A673 (cell line): ENCODE data around the gene WIPF2.

Experiments
- CTCF ChIP-seq: fragments of 300-800, 200-600 bp; sonication (generic); conservative IDR thresholded peaks from 2 replicates; pipeline ENCODE4 v1.5.1; 2017; ENCODE audit warnings: low read depth, mild to moderate bottlenecking, antibody characterized with exemption, low read length, moderate library complexity, mixed read lengths
- EZH2 ChIP-seq: fragments of 200-600 bp; sonication (generic); IDR thresholded peaks from 2 replicates; pipeline ENCODE4 v1.6.1; 2017; ENCODE audit warnings: borderline replicate concordance, low read depth, mild to moderate bottlenecking, mixed read lengths, antibody characterized with exemption, low read length; ENCODE audit not compliant: poor library complexity, severe bottlenecking

DNA sequence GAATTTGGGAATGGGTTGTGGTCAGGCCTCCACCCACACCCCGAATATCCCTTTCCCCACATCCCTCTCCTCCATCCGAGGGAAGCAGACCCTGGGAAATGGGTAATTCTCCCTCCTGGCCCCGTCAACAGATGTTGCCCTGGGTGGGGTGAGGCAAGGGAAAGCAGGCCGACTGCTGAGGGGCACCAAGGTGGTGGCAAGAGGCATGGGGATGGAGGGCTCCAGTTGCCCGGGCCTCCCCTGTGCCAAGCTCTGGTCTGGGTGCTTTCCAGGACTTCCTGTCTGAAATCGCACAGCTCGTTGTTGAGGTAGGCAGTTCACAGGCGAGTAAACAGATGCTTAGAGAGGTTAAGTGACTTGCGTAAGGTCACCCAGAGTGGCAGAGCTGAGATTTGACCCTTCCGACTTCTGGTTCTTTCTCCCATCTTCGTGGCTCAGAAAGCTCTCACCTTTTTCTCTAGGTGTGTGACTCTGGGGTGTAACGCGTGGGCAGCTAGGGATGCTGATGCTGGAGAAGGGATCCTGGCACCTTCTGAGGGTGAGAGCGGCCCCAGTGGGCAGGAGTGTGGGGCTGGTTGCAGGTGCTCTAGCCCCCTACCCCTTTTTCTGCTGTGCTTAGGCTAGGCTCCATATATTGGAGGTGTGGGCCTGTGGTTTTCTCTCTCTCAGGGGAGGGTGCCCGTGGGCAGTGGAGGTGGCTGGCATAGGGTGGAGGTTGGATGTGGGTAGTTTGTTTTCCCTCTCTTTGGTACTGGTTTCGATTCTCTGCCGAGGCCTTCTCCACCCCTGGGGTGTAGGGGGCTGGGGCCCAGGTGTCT lies 107.1 kb downstream of the WIPF2 start:
- TF ChIP-seq CTCF (no peak), EZH2 (no peak)
